ENCODE data around the gene DYRK2. TPM values are rescaled to one million over a fixed set of nuclear protein-coding genes. Genes with fewer than 3 reads are reported as not detected.
A peak's percentile ranks its signal among the peaks of the same experiment; 100 is the strongest.

The DYRK2 gene
- polyA plus RNA-seq, 1 donor = 65.3 TPM

GRCh38 chr12:67646775-67647174, 1.8 kb upstream of the DYRK2 start:
- no peak for DNase-seq

GRCh38 chr12:67647181-67647798, 1.3 kb upstream of the DYRK2 start:
- DNase-seq = peak; percentile 43

GRCh38 chr12:67647799-67648520, 585 bp upstream of the DYRK2 start:
- DNase-seq = peak; percentile 91

GRCh38 chr12:67649261-67649569, 670 bp downstream of the DYRK2 start:
- no peak for DNase-seq

- peak; percentile 50 for DNase-seq
These were observed 1.2 kb downstream of the DYRK2 start for GRCh38 chr12:67649570-67650387.

- DNase-seq = no peak
These were observed 2.0 kb downstream of the DYRK2 start for GRCh38 chr12:67650388-67651131.

GRCh38 chr12:67651132-67651695, 2.7 kb downstream of the DYRK2 start:
- no peak for DNase-seq

- no peak for DNase-seq
These were observed 7.3 kb downstream of the DYRK2 start for GRCh38 chr12:67655829-67656228.

- no peak for DNase-seq
These were observed 7.7 kb downstream of the DYRK2 start for GRCh38 chr12:67656251-67656650.

- DNase-seq = no peak
These were observed 9.9 kb downstream of the DYRK2 start for GRCh38 chr12:67658486-67658885.

GRCh38 chr12:67659292-67659691, 10.7 kb downstream of the DYRK2 start:
- no peak for DNase-seq

GRCh38 chr12:67661311-67662021, 12.9 kb downstream of the DYRK2 start:
- no peak for DNase-seq

- DNase-seq = no peak
These were observed 14.5 kb downstream of the DYRK2 start for GRCh38 chr12:67662910-67663538.

GRCh38 chr12:67664171-67664570, 15.6 kb downstream of the DYRK2 start:
- DNase-seq = no peak

- no peak for DNase-seq
These were observed 17.1 kb downstream of the DYRK2 start for GRCh38 chr12:67665679-67666078.

- DNase-seq = no peak
These were observed 18.1 kb downstream of the DYRK2 start for GRCh38 chr12:67666605-67667004.

- no peak for DNase-seq
These were observed 18.9 kb downstream of the DYRK2 start for GRCh38 chr12:67667276-67668073.

- no peak for DNase-seq
These were observed 20.8 kb downstream of the DYRK2 start for GRCh38 chr12:67669217-67669933.

- no peak for DNase-seq
These were observed 21.5 kb downstream of the DYRK2 start for GRCh38 chr12:67669934-67670631.

Data from hindlimb muscle (tissue), 1 donor.